Activated T-helper 17 cell treated with anti-CD3 and anti-CD28 coated beads, Interleukin-2, amount 50 U/mL, for 72 hours (primary cell): ENCODE data around the gene FRMD4A. TPM values are rescaled to one million over a fixed set of nuclear protein-coding genes. Genes with fewer than 3 reads are reported as not detected.
A peak's percentile ranks its signal among the peaks of the same experiment; 100 is the strongest.

Experiments
- ATAC-seq: fragments of 150-1000 bp; cut with Tn5 transposase; replicated peaks from 2 replicates; pipeline ENCODE4 v1.10.0; 2021; ENCODE audit warnings: mild to moderate bottlenecking, moderate library complexity
- H3K27ac Mint-ChIP-seq: one replicate; pipeline ENCODE4 v1.8.0; 2022; ENCODE audit warnings: mixed read lengths
- H3K27me3 Mint-ChIP-seq: one replicate; pipeline ENCODE4 v1.8.0; 2022; ENCODE audit warnings: mixed read lengths
- H3K36me3 Mint-ChIP-seq: one replicate; pipeline ENCODE4 v1.8.0; 2022; ENCODE audit warnings: low read depth, mild to moderate bottlenecking, mixed read lengths
- H3K4me1 Mint-ChIP-seq: one replicate; pipeline ENCODE4 v1.8.0; 2022; ENCODE audit warnings: mixed read lengths
- H3K4me3 Mint-ChIP-seq: one replicate; pipeline ENCODE4 v1.8.0; 2022; ENCODE audit warnings: mild to moderate bottlenecking, mixed read lengths
- H3K9me3 Mint-ChIP-seq: one replicate; pipeline ENCODE4 v1.8.0; 2022; ENCODE audit warnings: mixed read lengths
- total RNA-seq, 2 donors: library from RNA; stranded (reverse); gene quantifications; one replicate each; pipeline ENCODE4 v1.2.3, GENCODE V29; 2022

The FRMD4A gene
- total RNA-seq, 2 donors from 2014 or later, result 0.69 to 2.0 TPM

DNA sequence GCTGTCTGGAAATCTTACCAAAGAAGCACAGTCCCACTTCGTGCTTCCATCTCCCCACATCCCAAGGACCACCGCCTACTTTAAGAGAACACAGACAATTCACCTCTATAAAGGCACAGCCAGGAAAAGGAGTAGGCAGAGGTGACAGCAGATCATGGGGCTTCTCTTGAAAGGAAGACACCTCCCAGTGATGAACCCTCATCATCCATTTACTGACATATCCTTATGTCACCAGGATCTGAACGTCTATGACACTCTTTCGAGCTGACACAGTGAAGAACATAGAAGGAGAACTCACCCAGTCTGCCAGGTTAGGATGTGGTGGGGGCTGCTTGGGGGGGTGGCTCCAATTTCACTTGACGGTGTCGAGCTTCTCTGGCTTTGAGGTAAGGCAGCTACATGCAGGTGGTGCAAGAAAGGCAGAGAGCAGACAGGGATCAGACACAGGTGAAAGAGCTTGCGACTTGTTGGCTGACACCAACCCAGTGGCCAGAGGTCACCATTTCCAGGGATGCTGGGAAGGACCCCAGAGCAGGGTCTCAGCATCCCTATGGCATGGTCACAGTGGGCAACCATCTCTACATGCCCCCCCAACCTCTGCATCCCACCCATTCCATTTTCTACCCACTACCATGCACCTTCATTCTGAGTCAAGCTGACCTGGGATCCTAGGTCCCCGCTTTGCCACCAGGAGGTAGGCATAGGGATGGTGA lies 676.5 kb downstream of the FRMD4A start:
- no peaks in the 10 kb centered on the region for H3K36me3 Mint-ChIP-seq
- no peaks in the 10 kb centered on the region for H3K9me3 Mint-ChIP-seq
- peaks cover under 1% of the 10 kb centered on the region for H3K4me1 Mint-ChIP-seq
- no peaks in the 10 kb centered on the region for H3K27me3 Mint-ChIP-seq
- H3K27ac Mint-ChIP-seq, result no peak overlapping the region
- ATAC-seq, result no peak
- H3K4me3 Mint-ChIP-seq, result no peak overlapping the region

DNA sequence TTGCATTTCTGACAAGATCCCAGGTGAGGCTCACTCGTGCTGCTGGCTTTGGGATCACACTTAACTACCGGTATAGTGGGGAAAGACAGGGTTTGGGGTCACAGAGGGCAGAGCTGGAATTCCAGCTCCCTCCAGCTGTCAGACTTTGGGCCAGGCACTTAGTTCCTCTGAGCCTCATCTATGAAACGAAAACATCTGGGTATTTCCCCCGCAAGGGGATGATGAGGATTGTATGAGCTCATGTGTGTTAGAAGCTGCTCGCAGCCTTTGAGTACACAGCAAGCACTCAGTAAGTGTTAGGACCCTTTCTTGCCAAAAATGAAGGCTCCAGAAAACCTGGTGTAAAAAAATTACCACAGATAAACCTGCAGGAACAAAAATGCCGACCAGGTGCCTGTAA lies 677.9 kb downstream of the FRMD4A start:
- H3K36me3 Mint-ChIP-seq, result no peaks in the 10 kb centered on the region
- no peak overlapping the region for H3K4me3 Mint-ChIP-seq
- ATAC-seq, result peak; percentile 44
- H3K9me3 Mint-ChIP-seq, result no peaks in the 10 kb centered on the region
- peak overlapping the region; percentile 60 for H3K27ac Mint-ChIP-seq
- H3K4me1 Mint-ChIP-seq, result peaks cover 4% of the 10 kb centered on the region
- no peaks in the 10 kb centered on the region for H3K27me3 Mint-ChIP-seq

- peak; percentile 71 for ATAC-seq
- Mint-ChIP-seq H3K4me1 (peaks cover 4% of the 10 kb centered on the region), H3K27me3 (no peaks in the 10 kb centered on the region), H3K27ac (peak overlapping the region; percentile 60), H3K36me3 (no peaks in the 10 kb centered on the region), H3K9me3 (no peaks in the 10 kb centered on the region), H3K4me3 (no peak overlapping the region)
These were observed 678.6 kb downstream of the FRMD4A start for GRCh38 chr10:13651969-13652720.

DNA sequence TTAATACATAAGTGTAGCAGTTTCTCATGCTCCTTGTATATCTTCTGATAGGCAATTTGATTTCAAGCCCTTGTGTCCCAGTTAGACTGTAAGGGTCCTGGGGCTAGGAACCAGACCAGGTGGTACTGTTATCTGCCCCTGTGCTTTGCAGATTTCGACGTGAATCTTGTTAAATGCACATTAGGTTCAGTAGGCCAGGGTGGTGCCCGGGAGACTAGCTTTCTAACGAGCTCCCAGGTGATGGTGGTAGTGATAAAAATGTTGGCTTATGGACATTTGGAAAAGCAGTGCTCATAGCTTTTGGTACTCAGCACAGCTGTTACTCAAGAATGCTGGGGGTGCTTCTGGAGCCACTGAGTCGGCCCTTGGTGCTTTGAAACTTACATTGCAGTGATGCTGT lies 679.8 kb downstream of the FRMD4A start:
- Mint-ChIP-seq H3K4me3 (no peak overlapping the region), H3K36me3 (peaks cover 9% of the 10 kb centered on the region), H3K27ac (no peak overlapping the region), H3K4me1 (peaks cover 4% of the 10 kb centered on the region), H3K9me3 (no peaks in the 10 kb centered on the region), H3K27me3 (no peaks in the 10 kb centered on the region)
- ATAC-seq, result no peak

DNA sequence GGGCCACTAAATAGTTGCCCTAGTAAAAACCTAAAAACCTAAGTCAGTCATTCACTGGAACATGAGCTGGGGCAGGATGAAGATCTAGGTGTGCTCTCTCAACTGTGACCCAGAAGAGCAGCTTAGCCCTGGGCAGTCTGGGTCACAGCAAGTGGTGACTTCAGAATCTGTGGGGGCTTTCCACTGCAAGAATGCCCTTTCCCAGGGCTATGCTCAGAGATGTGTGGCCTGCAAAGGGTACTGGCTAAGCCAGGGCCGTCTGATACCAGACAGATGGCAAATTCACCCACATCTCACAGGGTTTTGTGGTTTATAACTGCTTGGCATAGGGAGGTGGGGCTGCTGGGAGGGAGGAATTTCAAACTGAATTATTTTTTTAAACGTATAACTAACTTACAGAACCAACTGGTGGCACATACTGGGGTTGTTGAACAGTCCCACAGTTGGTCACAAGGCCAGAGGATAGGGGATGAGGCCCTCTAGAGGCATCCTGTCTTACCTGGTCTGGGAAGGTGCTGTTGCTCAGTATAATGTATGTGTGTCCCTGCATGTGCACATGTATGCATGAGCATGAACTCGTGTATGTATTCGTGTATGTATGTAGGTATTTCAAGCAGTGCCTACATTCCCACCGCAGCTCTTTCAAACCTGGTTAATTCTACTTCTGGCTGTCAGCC lies 680.7 kb downstream of the FRMD4A start:
- Mint-ChIP-seq H3K27ac (no peak overlapping the region), H3K36me3 (peaks cover 18% of the 10 kb centered on the region), H3K4me3 (no peak overlapping the region), H3K4me1 (peaks cover 4% of the 10 kb centered on the region), H3K9me3 (no peaks in the 10 kb centered on the region), H3K27me3 (no peaks in the 10 kb centered on the region)
- no peak for ATAC-seq

GRCh38 chr10:13648425-13648824 lies 682.3 kb downstream of the FRMD4A start:
- Mint-ChIP-seq H3K27ac (no peak overlapping the region), H3K9me3 (no peaks in the 10 kb centered on the region), H3K36me3 (peaks cover 24% of the 10 kb centered on the region), H3K4me3 (no peak overlapping the region), H3K4me1 (peaks cover 4% of the 10 kb centered on the region), H3K27me3 (no peaks in the 10 kb centered on the region)
- ATAC-seq, result no peak

DNA sequence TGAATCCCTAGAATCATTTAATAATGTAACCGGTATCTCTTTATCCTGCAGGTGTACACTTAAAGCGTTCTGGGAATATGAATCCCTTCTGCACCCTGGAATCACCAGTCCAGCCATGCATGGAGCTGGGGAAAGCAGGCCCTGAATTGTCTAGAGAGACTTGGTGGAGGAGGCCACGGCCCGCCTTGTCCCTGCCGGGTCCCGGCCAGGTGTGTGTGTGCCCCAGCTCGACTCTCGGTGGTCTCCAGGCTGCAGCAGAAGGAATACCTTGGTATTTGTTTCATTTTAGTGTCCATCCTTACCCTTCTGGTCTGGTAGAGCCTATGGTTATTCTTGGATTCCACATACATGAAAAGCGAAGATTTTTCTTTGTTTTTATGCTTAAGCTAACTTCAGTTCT lies 685.9 kb downstream of the FRMD4A start:
- H3K4me3 Mint-ChIP-seq, result no peak overlapping the region
- H3K4me1 Mint-ChIP-seq, result peaks cover 4% of the 10 kb centered on the region
- peaks cover 20% of the 10 kb centered on the region for H3K9me3 Mint-ChIP-seq
- no peak overlapping the region for H3K27ac Mint-ChIP-seq
- no peaks in the 10 kb centered on the region for H3K27me3 Mint-ChIP-seq
- H3K36me3 Mint-ChIP-seq, result peaks cover 56% of the 10 kb centered on the region
- no peak for ATAC-seq

DNA sequence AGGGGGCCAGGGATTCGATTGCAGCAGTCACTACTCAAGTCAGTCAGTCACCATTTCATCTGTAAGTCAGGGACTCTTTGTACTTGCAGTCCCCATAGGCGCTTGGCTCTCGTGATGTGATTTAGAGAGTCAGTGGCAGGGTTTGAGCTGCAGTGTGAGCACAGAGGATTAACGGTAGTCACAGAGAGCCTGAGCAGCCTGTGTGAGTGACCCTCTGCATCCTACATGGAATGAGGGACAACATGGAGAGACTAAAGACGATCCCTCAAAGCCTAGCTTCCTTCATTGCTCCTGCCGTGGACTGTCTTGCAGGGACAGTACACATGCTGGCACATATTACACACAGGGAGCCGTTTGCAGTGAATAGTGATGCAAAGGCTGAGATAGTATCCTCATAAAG lies 687.7 kb downstream of the FRMD4A start:
- Mint-ChIP-seq H3K27ac (no peak overlapping the region), H3K4me3 (no peak overlapping the region), H3K27me3 (no peaks in the 10 kb centered on the region), H3K9me3 (peaks cover 20% of the 10 kb centered on the region), H3K36me3 (peaks cover 71% of the 10 kb centered on the region), H3K4me1 (no peaks in the 10 kb centered on the region)
- ATAC-seq, result no peak

GRCh38 chr10:13642293-13642692 lies 688.4 kb downstream of the FRMD4A start:
- peaks cover 20% of the 10 kb centered on the region for H3K9me3 Mint-ChIP-seq
- ATAC-seq, result no peak
- no peak overlapping the region for H3K4me3 Mint-ChIP-seq
- H3K4me1 Mint-ChIP-seq, result no peaks in the 10 kb centered on the region
- no peak overlapping the region for H3K27ac Mint-ChIP-seq
- H3K36me3 Mint-ChIP-seq, result peaks cover 78% of the 10 kb centered on the region
- no peaks in the 10 kb centered on the region for H3K27me3 Mint-ChIP-seq

DNA sequence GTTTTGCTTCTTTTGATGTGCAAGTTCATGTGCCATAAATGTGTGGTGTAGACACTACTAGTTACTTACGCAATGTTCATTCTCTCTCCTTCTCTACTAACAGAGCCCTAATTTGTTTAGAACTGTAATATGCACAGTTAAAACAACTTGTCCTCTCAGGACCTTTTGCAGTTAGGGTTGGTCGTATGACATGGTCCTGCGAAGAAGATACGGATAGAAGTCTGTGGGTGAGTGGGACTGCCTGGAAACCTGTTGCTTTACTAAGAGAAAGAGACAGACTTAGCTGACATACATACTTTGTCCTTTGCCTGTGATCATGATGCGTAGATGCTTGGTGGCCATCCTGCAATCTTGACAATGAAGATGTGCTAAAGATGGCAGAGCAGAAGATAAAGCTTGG lies 692.8 kb downstream of the FRMD4A start:
- Mint-ChIP-seq H3K9me3 (peaks cover 20% of the 10 kb centered on the region), H3K36me3 (peaks cover 78% of the 10 kb centered on the region), H3K4me1 (no peaks in the 10 kb centered on the region), H3K27me3 (no peaks in the 10 kb centered on the region), H3K27ac (no peak overlapping the region), H3K4me3 (no peak overlapping the region)
- no peak for ATAC-seq

DNA sequence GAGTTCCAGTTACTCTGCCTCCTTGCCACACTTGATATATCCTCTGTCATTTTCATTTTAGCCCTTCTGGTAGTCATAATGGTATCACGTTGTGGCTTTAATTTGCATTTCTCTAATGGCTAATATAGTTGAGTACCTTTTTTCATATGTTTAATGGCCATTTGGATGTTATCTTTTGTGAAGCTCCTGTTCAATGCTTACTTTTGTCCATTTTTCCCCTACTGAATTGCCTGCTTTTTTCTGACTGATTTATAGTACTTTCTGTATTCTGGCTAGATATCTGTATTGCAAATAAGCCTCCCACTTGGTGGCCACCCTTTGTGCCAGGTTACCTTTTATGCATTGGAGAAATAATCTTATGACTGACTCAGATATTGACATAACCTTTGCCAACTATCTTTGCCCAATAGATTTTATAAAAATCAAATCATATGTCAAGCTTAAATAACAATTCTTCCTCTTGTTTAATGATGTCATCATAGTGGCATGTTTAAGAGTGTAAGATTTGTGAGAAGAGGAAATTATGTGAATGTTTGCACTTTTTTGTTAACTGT lies 693.3 kb downstream of the FRMD4A start:
- Mint-ChIP-seq H3K27ac (no peak overlapping the region), H3K36me3 (peaks cover 78% of the 10 kb centered on the region), H3K4me3 (no peak overlapping the region), H3K4me1 (no peaks in the 10 kb centered on the region), H3K9me3 (peaks cover 19% of the 10 kb centered on the region), H3K27me3 (no peaks in the 10 kb centered on the region)
- ATAC-seq, result no peak

DNA sequence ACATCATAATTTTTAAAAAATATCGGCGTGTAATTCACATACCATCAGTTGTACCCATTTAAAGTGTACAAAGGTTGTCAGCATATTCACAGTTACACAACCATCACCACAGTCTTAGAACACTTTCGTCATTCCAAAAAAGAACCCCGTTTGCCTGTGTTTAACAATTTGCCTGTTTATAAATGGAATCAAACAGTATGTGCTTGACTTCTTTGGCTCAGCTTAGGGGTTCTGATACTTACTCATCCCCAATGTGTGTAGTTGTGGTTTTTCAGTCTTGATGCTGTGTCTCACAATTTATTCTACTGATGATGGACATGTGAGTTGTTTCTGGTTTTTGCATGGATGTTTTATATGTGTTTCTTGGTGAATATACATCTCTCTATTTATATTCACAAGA lies 693.9 kb downstream of the FRMD4A start:
- Mint-ChIP-seq H3K27me3 (no peaks in the 10 kb centered on the region), H3K4me3 (no peak overlapping the region), H3K4me1 (no peaks in the 10 kb centered on the region), H3K36me3 (peaks cover 78% of the 10 kb centered on the region), H3K27ac (no peak overlapping the region), H3K9me3 (peaks cover 14% of the 10 kb centered on the region)
- no peak for ATAC-seq

- H3K27ac Mint-ChIP-seq, result no peak overlapping the region
- H3K4me1 Mint-ChIP-seq, result no peaks in the 10 kb centered on the region
- H3K27me3 Mint-ChIP-seq, result no peaks in the 10 kb centered on the region
- no peak for ATAC-seq
- H3K4me3 Mint-ChIP-seq, result no peak overlapping the region
- H3K9me3 Mint-ChIP-seq, result no peaks in the 10 kb centered on the region
- H3K36me3 Mint-ChIP-seq, result peaks cover 79% of the 10 kb centered on the region
These were observed 696.5 kb downstream of the FRMD4A start for GRCh38 chr10:13634207-13634606.

DNA sequence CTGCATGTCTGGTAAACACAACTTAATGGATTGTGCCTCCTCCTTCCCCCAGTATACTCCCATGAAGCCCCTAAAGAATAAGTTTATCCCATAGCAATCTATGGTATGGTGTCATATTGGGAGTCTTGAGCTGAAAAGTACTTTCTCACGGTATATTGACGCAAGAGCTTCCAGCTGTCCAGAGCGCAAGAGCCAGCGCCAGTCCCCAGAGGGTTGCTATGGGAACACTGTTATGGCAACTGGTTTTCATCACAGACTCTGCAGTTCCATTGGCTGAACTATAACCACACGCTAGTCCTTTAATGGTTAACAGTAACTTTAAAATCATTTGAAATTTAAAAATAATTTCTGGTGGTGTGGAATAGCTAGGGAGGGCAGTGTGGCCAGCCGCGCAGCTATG lies 697.0 kb downstream of the FRMD4A start:
- Mint-ChIP-seq H3K36me3 (peaks cover 80% of the 10 kb centered on the region), H3K9me3 (no peaks in the 10 kb centered on the region), H3K4me3 (no peak overlapping the region), H3K27ac (no peak overlapping the region), H3K27me3 (no peaks in the 10 kb centered on the region), H3K4me1 (no peaks in the 10 kb centered on the region)
- no peak for ATAC-seq
